Dermis blood vessel endothelial cell (primary cell): Measurements from ENCODE around the gene STAM. TPM values are rescaled to one million over a fixed set of nuclear protein-coding genes. Genes with fewer than 3 reads are reported as not detected.

Experiments used
- total RNA-seq: library from RNA; depleted of rRNA; stranded (reverse); fragments of >200 nt; gene quantifications from 2 replicates; pipeline ENCODE4 v1.2.3, GENCODE V29; 2014

Gene STAM
- total RNA-seq, 1 donor from 2014 or later: 12.9 TPM

Other genes starting within 250 kb of the STAM start
- 0.34 and 2.3 TPM in 2 replicates for gene ST8SIA6, start 189.6 kb upstream of the STAM start, total RNA-seq
- 15.5 and 27.9 TPM in 2 replicates for gene HACD1, start 26.8 kb upstream of the STAM start, total RNA-seq
- gene TMEM236, start 108.0 kb downstream of the STAM start, total RNA-seq: 0.17 and 1.3 TPM in 2 replicates
- 156 and 249 TPM in 2 replicates for gene MRC1, start 165.2 kb downstream of the STAM start, total RNA-seq